Prostate gland (tissue), 2 donors: ENCODE data around the gene TPH2. TPM values are rescaled to one million over a fixed set of nuclear protein-coding genes. Genes with fewer than 3 reads are reported as not detected.

Source experiments
- DNase-seq: peaks from one replicate; pipeline ENCODE4 v3.0.0-alpha.2; 2019; ENCODE audit warnings: low spot score
- H3K27ac ChIP-seq, 2 donors: fragments of 200-600 bp; sonication (generic); 2 replicates each; pipeline ENCODE4 v1.5.1; 2017 to 2019
- H3K27me3 ChIP-seq: fragments of 200-600 bp; sonication (generic); replicated peaks from 2 replicates; pipeline ENCODE4 v1.5.1; 2019; ENCODE audit not compliant: insufficient read depth
- H3K36me3 ChIP-seq, 2 donors: fragments of 200-600 bp; sonication (generic); 1 replicate in 1 of 2; 2 replicates in 1 of 2; pipeline versions ENCODE4 v1.5.1 to v1.8.1; 2017 to 2019
- H3K4me1 ChIP-seq: fragments of 200-600 bp; sonication (generic); replicated peaks from 2 replicates; pipeline ENCODE4 v1.5.1; 2019
- H3K4me3 ChIP-seq, 2 donors: fragments of 200-600 bp; sonication (generic); 2 replicates each; pipeline ENCODE4 v1.5.1; 2017 to 2019
- H3K9me3 ChIP-seq: fragments of 200-600 bp; sonication (generic); 2 replicates; pipeline ENCODE4 v1.5.1; 2017
- CTCF ChIP-seq, 4 experiments: fragments of 200-600 bp in 2 of 4; fragments of 450-650 bp in 2 of 4; sonication (generic) in 2 of 4; IDR thresholded peaks; 1 replicate in 3 of 4; 2 replicates in 1 of 4; pipeline ENCODE4 v1.5.1; 2016 to 2019; ENCODE audit warnings: antibody characterized with exemption in 4 of 4, mild to moderate bottlenecking in 2 of 4, moderate library complexity in 2 of 4
- POLR2A ChIP-seq: fragments of 450-650 bp; IDR thresholded peaks from one replicate; pipeline ENCODE4 v1.6.1; 2016; ENCODE audit warnings: antibody characterized with exemption, mild to moderate bottlenecking
- POLR2AphosphoS5 ChIP-seq: sonication (generic); formaldehyde crosslinking; IDR thresholded peaks from one replicate; pipeline ENCODE4 v1.6.1; 2017; ENCODE audit warnings: antibody characterized with exemption
- WGBS: methylation state at CpG from one replicate; pipeline ENCODE4 v1.1.5; 2018; 5-methylcytosine and 5-hydroxymethylcytosine counted together
- intact Hi-C: fragments of 100-400 bp; cut with DNase I; formaldehyde crosslinking; loops from one replicate; pipeline ENCODE4 v1.14.2; 2022
- total RNA-seq, 2 donors: library from RNA; depleted of rRNA; stranded (reverse); fragments of >200 nt; gene quantifications; one replicate each; pipeline ENCODE4 v1.1.0, GENCODE V29; 2016

TPH2 gene
- total RNA-seq, 2 donors from 2014 or later: not detected

GRCh38 chr12:72031066-72031465, 92.4 kb downstream of the TPH2 start:
- Histone ChIP-seq H3K9me3 (no peaks in the 10 kb centered on the region), H3K4me1 (no peaks in the 10 kb centered on the region), H3K36me3 (no peaks in the 10 kb centered on the region), H3K27me3 (no peaks in the 10 kb centered on the region), H3K4me3 (no peak overlapping the region), H3K27ac (no peak overlapping the region)
- no peak for DNase-seq
- WGBS: 64% methylated on average over 3 of the region's 3 CpGs
- intact Hi-C loops: no loop called here
- no peak for TF ChIP-seq POLR2A
- TF ChIP-seq CTCF (IDR thresholded peaks at IDR 0.05): no peak
- no peak for TF ChIP-seq POLR2AphosphoS5

GRCh38 chr12:72033991-72034390, 95.3 kb downstream of the TPH2 start:
- H3K4me3 ChIP-seq: no peak overlapping the region
- no peaks in the 10 kb centered on the region for H3K9me3 ChIP-seq
- no peak overlapping the region for H3K27ac ChIP-seq
- no peak for DNase-seq
- H3K36me3 ChIP-seq: no peaks in the 10 kb centered on the region
- WGBS: 53% methylated on average over 2 of the region's 2 CpGs
- no peaks in the 10 kb centered on the region for H3K4me1 ChIP-seq
- intact Hi-C loops: no loop called here
- H3K27me3 ChIP-seq: no peaks in the 10 kb centered on the region
- no peak for TF ChIP-seq POLR2AphosphoS5
- no peak for TF ChIP-seq CTCF (IDR thresholded peaks at IDR 0.05)
- no peak for TF ChIP-seq POLR2A

- H3K36me3 ChIP-seq: no peaks in the 10 kb centered on the region
- TF ChIP-seq POLR2AphosphoS5 (no peak), POLR2A (no peak), CTCF (IDR thresholded peaks at IDR 0.05) (no peak)
- no peak overlapping the region for H3K4me3 ChIP-seq
- H3K27me3 ChIP-seq: no peaks in the 10 kb centered on the region
- DNase-seq: no peak
- 79% methylated on average over 5 of the region's 5 CpGs for WGBS
- no peak overlapping the region for H3K27ac ChIP-seq
- intact Hi-C loops: no loop called here
- no peaks in the 10 kb centered on the region for H3K9me3 ChIP-seq
- no peaks in the 10 kb centered on the region for H3K4me1 ChIP-seq
Measured at GRCh38 chr12:72035625-72036024, 97.0 kb downstream of the TPH2 start.

GRCh38 chr12:72036393-72036792, 97.7 kb downstream of the TPH2 start:
- TF ChIP-seq POLR2AphosphoS5 (no peak), CTCF (IDR thresholded peaks at IDR 0.05) (no peak), POLR2A (no peak)

GRCh38 chr12:72037006-72037795, 98.6 kb downstream of the TPH2 start:
- H3K27ac ChIP-seq: no peak overlapping the region
- H3K4me3 ChIP-seq: no peak overlapping the region
- DNase-seq: no peak
- intact Hi-C loops: no loop called here
- TF ChIP-seq POLR2A (no peak), CTCF (IDR thresholded peaks at IDR 0.05) (no peak), POLR2AphosphoS5 (no peak)
- no peaks in the 10 kb centered on the region for H3K9me3 ChIP-seq
- H3K4me1 ChIP-seq: no peaks in the 10 kb centered on the region
- 82% methylated on average over 5 of the region's 5 CpGs for WGBS
- H3K36me3 ChIP-seq: no peaks in the 10 kb centered on the region
- no peaks in the 10 kb centered on the region for H3K27me3 ChIP-seq

More at GRCh38 chr12:72036393-72036792, 97.7 kb downstream of the TPH2 start:
- no peak overlapping the region for H3K27ac ChIP-seq
- H3K36me3 ChIP-seq: no peaks in the 10 kb centered on the region
- intact Hi-C loops: no loop called here
- H3K9me3 ChIP-seq: no peaks in the 10 kb centered on the region
- H3K4me3 ChIP-seq: no peak overlapping the region
- H3K27me3 ChIP-seq: no peaks in the 10 kb centered on the region
- no peak for DNase-seq
- H3K4me1 ChIP-seq: no peaks in the 10 kb centered on the region
- WGBS: 14% methylated on average over 1 of the region's 1 CpG
